ENCODE results near the gene EDARADD.

Gene EDARADD

GRCh38 chr1:236532850-236533249 lies 138.8 kb downstream of the EDARADD start:
- Histone ChIP-seq H3K79me2 (ENCODE audit: control insufficient read depth, insufficient read depth, low read length, poor library complexity) (no peaks in the 10 kb centered on the region), H2BK120ac (ENCODE audit: insufficient read depth, low read length, poor library complexity) (no peak overlapping the region), H3K9me3 (ENCODE audit: insufficient read depth, low read depth, low read length) (no peaks in the 10 kb centered on the region), H3K4me2 (ENCODE audit: low read length) (no peak overlapping the region), H3K79me1 (ENCODE audit: low read length) (no peaks in the 10 kb centered on the region), H2BK12ac (ENCODE audit: low read length) (no peak overlapping the region), H3K36me3 (ENCODE audit: control insufficient read depth in 1 of 2, insufficient read depth in 2 of 2, low read length in 2 of 2) (no peaks in the 10 kb centered on the region), H3K27ac (ENCODE audit: low read depth, low read length) (no peak overlapping the region), H2BK5ac (ENCODE audit: low read depth, low read length, poor library complexity) (no peak overlapping the region), H4K91ac (ENCODE audit: low read depth, low read length) (no peak overlapping the region), H3K4ac (ENCODE audit: low read depth, low read length) (no peak overlapping the region), H3K4me3 (ENCODE audit: low read depth, low read length) (no peak overlapping the region), H3K27me3 (ENCODE audit: insufficient read depth, low read length) (no peaks in the 10 kb centered on the region), H3K9ac (ENCODE audit: low read length) (no peak overlapping the region), H4K8ac (ENCODE audit: low read depth, low read length) (no peak overlapping the region), H3K4me1 (ENCODE audit: control insufficient read depth in 1 of 2, insufficient read depth in 2 of 2, low read length in 2 of 2) (peaks cover 0 to 10% of the 10 kb centered on the region in 2 experiments), H2AK5ac (ENCODE audit: low read length) (no peak overlapping the region), H3K14ac (ENCODE audit: low read length) (no peak overlapping the region), H3K23ac (ENCODE audit: low read length) (no peak overlapping the region), H4K12ac (ENCODE audit: low read depth, low read length) (no peak overlapping the region), H2AFZ (ENCODE audit: insufficient read depth, low read length, poor library complexity) (no peak overlapping the region), H3K18ac (ENCODE audit: low read length) (no peak overlapping the region)
- DNase-seq, result no peak
- WGBS (ENCODE audit: extremely low coverage, insufficient coverage, insufficient read length), result no CpG with 5 or more reads among the region's 4 CpGs

GRCh38 chr1:236534151-236534651 lies 140.1 kb downstream of the EDARADD start:
- H3K27ac ChIP-seq (ENCODE audit: low read depth, low read length), result no peak overlapping the region
- no peak overlapping the region for H2BK12ac ChIP-seq (ENCODE audit: low read length)
- H4K12ac ChIP-seq (ENCODE audit: low read depth, low read length), result no peak overlapping the region
- H3K14ac ChIP-seq (ENCODE audit: low read length), result no peak overlapping the region
- H3K9me3 ChIP-seq (ENCODE audit: insufficient read depth, low read depth, low read length), result no peaks in the 10 kb centered on the region
- H3K9ac ChIP-seq (ENCODE audit: low read length), result no peak overlapping the region
- no peak overlapping the region for H2AFZ ChIP-seq (ENCODE audit: insufficient read depth, low read length, poor library complexity)
- no peaks in the 10 kb centered on the region for H3K79me1 ChIP-seq (ENCODE audit: low read length)
- H4K91ac ChIP-seq (ENCODE audit: low read depth, low read length), result no peak overlapping the region
- H3K4me2 ChIP-seq (ENCODE audit: low read length), result no peak overlapping the region
- no peak overlapping the region for H2BK5ac ChIP-seq (ENCODE audit: low read depth, low read length, poor library complexity)
- no peaks in the 10 kb centered on the region for H3K79me2 ChIP-seq (ENCODE audit: control insufficient read depth, insufficient read depth, low read length, poor library complexity)
- no peak for DNase-seq
- no peak overlapping the region for H3K23ac ChIP-seq (ENCODE audit: low read length)
- H3K4me1 ChIP-seq (ENCODE audit: control insufficient read depth in 1 of 2, insufficient read depth in 2 of 2, low read length in 2 of 2), result peaks cover 0 to 10% of the 10 kb centered on the region in 2 experiments
- H3K27me3 ChIP-seq (ENCODE audit: insufficient read depth, low read length), result no peaks in the 10 kb centered on the region
- no peak overlapping the region for H3K18ac ChIP-seq (ENCODE audit: low read length)
- no CpG with 5 or more reads among the region's 4 CpGs for WGBS (ENCODE audit: extremely low coverage, insufficient coverage, insufficient read length)
- H4K8ac ChIP-seq (ENCODE audit: low read depth, low read length), result no peak overlapping the region
- H2AK5ac ChIP-seq (ENCODE audit: low read length), result no peak overlapping the region
- no peak overlapping the region for H3K4me3 ChIP-seq (ENCODE audit: low read depth, low read length)
- H2BK120ac ChIP-seq (ENCODE audit: insufficient read depth, low read length, poor library complexity), result no peak overlapping the region
- H3K4ac ChIP-seq (ENCODE audit: low read depth, low read length), result no peak overlapping the region
- H3K36me3 ChIP-seq (ENCODE audit: control insufficient read depth in 1 of 2, insufficient read depth in 2 of 2, low read length in 2 of 2), result peaks cover 3 to 8% of the 10 kb centered on the region in 2 experiments
